Neural cell (in vitro differentiated cells): ENCODE data around the gene MRPL53.

ENCODE experiments used
- EP300 ChIP-seq: fragments of 450-650 bp; conservative IDR thresholded peaks from 2 replicates; pipeline ENCODE4 v1.6.1; 2014; ENCODE audit warnings: antibody characterized with exemption, mild to moderate bottlenecking, moderate library complexity; ENCODE audit not compliant: poor library complexity, severe bottlenecking
- TAF1 ChIP-seq: IDR thresholded peaks from 2 replicates; pipeline ENCODE4 v1.6.1; 2012; ENCODE audit warnings: low read depth
- TF ChIP-seq, protein P1 (sequence below): fragments of 450-650 bp; IDR thresholded peaks from 2 replicates; pipeline ENCODE4 v1.5.1; 2014; ENCODE audit warnings: antibody characterized with exemption, mild to moderate bottlenecking, moderate library complexity; ENCODE audit not compliant: poor library complexity, severe bottlenecking

DNA sequence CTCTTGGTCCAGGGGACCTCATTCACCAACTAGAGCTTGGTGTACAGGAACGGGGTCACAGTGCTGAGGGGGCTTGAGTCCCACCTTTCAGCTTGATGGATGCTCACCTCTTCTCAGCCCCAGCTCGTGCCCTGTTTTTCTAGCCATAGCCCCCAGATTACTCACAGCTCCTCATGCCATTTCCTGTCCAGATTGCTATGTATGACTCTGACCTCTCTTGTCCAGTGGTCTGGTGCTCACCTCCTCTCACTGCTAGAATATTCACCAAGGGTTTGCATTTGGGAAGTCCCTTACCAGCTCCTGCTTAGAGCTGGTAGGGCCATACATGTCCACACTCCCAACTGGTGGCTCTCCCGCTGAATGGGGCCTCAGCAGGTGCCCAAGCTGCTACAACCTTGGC lies 21.1 kb upstream of the MRPL53 start:
- no peak for TF ChIP-seq TAF1
- TF ChIP-seq EP300 = no peak
- TF ChIP-seq, protein P1, sequence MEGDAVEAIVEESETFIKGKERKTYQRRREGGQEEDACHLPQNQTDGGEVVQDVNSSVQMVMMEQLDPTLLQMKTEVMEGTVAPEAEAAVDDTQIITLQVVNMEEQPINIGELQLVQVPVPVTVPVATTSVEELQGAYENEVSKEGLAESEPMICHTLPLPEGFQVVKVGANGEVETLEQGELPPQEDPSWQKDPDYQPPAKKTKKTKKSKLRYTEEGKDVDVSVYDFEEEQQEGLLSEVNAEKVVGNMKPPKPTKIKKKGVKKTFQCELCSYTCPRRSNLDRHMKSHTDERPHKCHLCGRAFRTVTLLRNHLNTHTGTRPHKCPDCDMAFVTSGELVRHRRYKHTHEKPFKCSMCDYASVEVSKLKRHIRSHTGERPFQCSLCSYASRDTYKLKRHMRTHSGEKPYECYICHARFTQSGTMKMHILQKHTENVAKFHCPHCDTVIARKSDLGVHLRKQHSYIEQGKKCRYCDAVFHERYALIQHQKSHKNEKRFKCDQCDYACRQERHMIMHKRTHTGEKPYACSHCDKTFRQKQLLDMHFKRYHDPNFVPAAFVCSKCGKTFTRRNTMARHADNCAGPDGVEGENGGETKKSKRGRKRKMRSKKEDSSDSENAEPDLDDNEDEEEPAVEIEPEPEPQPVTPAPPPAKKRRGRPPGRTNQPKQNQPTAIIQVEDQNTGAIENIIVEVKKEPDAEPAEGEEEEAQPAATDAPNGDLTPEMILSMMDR = no peak
